GM18526 (cell line): Measurements from ENCODE around the gene TRIO.

Experiments used
- POLR2A ChIP-seq: IDR thresholded peaks from 3 replicates; pipeline ENCODE4 v1.6.1; 2011; ENCODE audit not compliant: insufficient read length; ENCODE audit errors: extremely low read depth

TRIO gene

DNA sequence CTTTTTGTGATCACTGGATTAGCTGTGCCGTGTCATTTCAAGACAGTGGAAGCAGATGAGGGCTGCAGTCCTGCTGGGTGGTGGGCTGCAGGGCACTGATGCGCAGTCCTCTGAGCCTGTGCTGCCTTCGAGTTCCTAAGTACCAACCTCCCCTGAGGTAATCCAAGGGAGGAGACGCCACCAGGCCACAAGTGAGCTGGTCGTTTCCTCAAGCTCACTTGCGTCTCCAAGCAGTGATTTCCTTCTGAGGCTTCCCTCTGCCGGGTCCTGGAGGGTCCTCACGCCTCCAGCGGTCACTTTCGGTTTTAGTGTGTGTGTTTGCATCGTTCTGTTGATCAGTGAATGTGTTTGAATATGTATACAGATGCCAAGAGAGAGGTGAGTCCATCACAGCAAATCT lies 115.7 kb downstream of the TRIO start:
- TF ChIP-seq POLR2A, result no peak

DNA sequence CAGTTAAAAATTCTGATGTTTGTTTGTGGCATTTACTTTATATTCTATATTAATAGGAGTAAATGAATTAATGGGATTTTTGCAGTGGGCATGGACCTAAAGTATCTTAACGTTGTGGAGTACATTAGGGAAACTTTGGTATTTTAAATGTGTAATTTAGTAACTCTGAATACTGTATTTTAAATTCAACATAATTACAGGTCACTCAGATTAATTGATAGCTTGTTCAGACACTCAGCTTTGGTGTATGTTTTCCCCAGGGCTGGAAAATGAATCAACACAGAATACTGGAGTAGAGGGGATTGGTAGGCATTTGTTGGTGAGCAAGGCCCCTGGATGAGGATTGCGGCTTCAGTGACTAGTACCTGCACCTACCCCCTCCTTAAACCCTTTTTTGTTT lies 117.5 kb downstream of the TRIO start:
- no peak for TF ChIP-seq POLR2A

DNA sequence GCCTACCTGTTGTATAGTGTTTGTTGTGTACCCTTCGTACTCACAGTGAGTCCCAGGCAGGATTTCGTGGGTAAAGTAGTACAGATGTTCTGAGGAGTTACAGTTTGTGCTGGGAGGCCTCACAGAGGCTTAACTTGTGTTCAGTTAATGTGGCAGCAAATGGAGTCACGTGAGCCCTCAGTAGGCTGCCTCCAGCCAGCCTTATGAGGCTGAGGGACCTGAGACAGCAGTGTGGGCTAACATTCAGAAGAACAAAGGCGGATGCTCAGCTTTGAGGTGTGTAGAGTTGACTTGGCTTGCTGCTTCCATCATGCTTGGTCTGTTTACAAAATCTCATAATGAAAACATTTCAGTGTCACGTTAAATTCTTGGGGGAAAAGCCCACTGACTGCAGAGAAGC lies 118.1 kb downstream of the TRIO start:
- no peak for TF ChIP-seq POLR2A

DNA sequence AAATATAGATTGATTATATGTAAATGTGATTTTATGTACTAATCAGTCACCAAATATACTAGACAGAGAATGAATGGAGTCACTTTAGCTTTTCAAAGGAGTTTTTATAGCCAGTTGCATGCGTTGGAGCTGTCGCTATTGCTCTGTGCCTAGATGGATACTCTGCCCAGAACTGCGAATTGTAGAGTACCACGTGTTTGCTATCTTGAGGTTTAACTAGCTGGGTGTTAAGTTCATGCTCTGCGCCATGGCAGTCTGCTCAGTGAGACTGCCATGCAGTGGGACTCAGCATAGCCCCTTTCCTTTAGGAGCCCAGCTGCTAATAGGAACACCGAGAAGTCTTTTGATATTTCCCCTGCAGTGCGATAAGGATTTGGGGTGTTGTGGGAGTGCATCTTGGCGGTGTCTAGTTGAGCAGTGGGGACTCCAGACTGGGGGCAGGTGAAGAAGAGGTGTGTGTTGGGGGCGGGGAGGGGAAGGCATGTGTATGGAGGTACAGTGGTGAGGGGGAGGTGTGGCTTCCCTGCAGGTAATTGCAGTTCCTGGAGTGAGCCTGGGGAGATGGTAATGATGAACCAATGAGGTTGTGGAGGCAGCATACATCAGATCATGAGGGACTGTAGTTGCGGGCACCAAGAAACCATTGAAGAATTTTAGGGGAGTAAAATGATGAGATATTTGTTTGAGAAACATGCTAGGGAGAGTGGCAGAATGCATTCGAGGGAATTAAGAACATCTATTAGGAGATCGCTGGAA lies 118.9 kb downstream of the TRIO start:
- TF ChIP-seq POLR2A, result no peak

DNA sequence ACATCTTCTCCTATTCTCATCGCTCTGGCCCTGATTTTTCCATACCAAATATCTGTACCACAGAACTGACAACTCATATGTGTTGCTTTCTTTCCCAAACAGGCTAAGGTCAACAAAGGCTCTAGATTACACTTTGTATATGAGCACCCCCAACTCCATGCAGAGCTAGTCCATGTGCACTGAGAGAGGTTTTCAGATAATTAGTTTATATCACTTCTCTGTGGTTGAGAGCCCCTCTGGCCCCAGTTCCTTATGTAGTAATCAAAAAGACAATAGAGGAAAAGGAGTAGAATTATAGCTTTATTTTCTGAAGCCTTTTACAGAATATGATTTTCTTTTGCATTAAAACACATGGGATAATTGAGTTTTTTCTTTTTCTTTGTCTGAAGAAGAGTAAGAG lies 120.0 kb downstream of the TRIO start:
- TF ChIP-seq POLR2A, result no peak

DNA sequence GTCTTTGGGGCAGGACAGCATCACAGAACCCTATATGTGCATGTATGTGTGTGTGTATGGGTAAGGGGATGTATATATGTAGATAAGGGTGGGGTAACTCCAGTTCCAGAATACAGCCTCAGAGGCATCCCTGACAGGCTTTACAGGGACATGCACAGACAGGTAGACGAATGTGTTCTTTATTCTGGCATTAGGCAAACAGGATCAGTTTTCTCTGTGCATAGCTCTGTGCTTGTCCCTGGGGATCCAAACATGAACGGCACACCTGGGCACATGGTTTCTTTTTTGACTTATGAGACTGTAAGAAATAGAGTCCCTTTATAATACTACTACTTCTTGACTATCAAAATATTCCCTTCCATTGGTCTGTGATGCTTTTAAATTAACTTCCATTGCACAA lies 120.6 kb downstream of the TRIO start:
- TF ChIP-seq POLR2A, result no peak

DNA sequence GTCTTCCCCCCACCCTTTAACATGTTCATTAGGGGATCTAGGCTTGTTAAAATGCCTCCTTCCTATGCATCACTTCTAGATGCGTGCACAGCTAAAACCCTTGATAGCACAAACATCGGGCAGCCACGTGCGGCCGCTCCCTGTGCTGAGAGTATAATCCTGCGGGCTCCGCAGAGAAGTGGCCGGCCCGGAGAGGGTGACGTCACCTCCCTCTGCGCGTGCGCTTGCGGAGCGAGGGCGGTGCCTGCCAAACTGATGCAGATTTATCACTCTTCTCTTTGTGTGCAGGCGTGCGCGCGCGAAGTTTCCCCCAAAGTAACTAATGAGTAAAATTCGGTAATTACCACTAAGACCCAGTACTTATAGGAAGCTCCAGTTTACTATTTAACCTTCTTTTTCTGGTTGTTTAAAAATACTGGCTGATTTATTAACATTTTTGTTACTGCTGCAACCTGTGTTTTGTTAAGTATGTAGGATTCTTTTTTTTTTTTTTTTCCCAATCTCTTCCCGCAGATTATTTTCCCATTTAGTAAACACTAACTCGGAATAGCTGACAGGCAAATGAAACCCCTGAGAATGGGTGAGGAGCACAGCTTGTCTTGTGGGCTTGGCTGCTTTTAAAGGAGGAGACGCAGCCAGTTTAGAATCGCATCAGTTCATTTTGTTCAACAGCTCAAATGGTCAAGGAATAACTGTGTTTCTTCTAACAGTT lies 121.6 kb downstream of the TRIO start:
- TF ChIP-seq POLR2A, result peak; percentile 65

DNA sequence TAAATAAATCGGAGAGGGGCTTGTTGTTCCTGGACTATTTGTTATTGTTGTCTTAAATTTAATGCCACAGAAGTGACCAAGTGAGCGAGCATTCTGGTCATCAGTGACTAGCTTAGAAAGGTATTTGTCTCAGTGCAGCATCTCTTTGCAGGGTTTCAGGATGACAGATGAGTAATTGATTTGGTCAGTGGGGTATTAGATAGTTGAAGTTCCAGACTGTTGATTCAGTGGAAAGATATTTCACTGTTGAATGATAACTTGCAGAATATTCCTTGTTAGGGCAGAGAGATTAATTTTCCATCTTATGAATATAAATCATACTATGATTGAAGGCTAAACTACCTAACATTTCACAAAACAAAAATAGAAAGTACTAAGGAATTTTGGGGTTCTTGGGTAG lies 122.4 kb downstream of the TRIO start:
- TF ChIP-seq POLR2A, result no peak

DNA sequence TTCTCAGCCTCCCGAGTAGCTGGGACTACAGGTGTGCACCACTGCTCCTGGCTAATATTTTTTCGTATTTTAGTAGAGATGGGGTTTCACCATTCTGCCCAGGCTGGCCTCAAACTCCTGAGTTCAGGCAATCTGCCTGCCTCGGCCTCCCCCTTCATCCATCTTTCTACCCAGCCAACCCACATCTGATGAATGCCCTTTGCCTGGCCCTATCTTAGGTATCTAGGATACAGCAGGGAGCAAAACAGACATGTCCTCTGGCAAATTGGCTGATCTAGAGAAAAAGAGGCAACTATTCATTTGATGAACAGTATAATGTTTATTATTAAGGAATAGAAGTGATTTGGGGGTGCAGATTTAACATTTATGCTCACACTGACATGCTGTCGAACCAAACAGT lies 123.0 kb downstream of the TRIO start:
- no peak for TF ChIP-seq POLR2A

DNA sequence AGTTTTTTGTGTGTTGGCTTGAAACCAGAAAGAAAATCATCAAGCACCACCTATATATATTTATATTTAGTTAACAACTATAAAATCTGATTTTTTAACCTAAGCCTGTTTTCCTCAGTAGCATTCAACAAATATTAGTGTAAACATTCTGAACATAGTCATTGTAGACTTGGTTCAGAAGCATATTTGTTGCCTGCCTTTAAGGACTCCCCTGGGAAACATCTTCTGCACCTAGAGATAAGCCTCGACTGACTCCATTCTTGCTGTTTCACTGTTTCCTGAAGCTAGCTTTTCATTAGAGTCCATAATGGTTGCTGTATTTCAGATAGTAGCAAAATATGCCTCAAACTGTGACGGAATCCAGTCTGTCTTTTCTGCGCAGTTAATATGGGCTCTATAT lies 123.5 kb downstream of the TRIO start:
- TF ChIP-seq POLR2A, result no peak

DNA sequence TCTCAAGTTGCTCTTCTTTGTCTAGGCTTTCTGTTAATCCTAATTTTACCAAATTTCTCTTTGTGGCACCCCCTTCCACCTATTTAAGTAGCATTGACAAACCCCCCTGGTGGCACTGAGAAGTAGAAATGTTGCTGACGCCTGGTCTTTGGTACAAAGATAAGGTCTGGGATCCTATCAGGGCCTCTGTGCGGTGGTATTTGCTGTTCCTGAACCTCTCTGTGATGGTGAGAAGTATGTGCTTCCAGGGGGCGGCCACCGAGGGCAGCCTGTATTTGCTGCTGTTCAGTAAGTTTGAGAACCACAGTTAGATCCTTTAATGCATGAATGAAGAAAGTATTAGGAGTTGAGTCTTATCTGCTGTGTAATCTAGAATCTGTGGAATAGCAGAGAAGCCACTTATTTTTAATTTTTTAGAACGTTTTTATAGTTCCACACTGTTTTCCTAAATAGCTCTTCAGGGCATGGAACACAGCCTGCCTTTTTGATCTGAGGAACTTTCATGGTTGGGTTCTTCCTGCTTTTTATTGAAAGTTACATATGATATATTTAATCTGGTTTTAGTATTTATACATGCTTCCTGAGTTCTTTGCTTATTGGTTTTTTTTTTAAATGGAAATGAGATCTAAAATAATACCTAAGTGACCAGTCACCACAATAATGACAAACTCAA lies 124.2 kb downstream of the TRIO start:
- no peak for TF ChIP-seq POLR2A

DNA sequence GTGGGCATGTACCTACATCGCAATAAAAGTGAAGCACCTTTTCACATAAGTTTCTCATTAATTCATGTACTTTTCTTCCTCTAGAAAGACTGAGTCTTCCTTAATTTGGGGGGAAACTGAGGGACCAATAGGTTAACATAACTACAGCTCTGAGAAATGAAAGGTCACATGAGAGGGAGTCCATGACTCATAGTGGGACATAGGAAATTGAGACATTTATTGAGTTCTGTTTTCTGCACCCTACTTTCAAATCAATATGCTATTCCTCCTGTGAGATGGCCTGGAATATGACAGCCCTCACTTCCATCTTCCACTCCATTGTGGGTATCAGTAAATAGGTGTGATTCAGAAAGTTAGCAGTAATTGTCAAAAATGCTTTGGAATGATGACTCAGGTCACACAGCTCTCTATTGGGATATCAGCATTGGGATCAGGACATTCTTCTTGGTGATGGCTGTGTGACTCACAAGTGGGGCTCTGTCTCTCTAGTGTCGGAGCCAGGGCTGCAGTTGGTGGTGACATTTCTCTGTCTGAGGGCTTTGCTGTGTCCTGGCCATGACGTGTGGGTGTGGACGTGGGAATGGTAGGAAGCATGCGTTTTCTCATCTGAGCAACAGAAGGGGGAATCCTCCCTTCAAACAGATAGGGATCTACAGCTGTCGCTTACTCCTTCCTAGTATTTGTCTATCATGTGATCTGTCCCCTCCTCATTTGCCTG lies 125.0 kb downstream of the TRIO start:
- no peak for TF ChIP-seq POLR2A

DNA sequence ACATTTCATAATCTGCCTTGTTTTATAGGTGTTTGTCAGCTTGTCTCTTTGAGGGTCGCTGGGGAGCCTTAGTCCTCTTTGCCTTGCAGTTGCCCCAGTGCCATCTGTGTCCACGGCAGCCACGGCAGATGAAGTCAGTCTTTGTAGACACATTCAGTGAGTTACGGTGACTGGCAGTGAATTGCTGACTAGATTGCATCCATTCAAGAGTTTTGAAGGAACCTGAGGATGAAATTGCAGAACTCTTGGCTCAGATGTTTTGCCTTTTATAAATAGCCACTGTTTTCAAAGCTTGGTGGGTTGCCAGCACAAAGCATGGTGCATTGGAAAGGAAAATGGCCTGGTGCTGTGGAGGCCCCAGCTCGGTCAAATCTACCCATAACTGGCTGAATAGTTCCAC lies 125.6 kb downstream of the TRIO start:
- TF ChIP-seq POLR2A, result no peak

DNA sequence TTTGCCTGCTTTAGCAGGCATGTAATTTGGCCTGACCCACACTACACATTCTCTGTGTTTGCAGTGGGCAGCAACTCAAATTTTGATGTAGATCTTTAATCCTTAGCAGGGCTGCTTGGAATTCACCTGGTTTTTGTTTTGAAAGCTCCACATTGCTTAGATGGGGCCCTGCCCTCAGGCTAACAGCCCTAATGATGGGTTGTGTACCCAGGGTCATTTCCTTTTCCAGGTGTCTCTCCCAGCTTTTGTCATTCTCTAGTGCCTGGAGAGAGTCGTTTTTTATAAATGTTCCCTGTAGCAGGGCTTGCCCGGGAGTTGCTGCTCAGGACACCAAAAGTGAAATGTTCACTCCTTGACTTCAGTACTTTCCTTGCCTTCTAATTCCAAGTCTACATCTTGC lies 126.3 kb downstream of the TRIO start:
- TF ChIP-seq POLR2A, result no peak

DNA sequence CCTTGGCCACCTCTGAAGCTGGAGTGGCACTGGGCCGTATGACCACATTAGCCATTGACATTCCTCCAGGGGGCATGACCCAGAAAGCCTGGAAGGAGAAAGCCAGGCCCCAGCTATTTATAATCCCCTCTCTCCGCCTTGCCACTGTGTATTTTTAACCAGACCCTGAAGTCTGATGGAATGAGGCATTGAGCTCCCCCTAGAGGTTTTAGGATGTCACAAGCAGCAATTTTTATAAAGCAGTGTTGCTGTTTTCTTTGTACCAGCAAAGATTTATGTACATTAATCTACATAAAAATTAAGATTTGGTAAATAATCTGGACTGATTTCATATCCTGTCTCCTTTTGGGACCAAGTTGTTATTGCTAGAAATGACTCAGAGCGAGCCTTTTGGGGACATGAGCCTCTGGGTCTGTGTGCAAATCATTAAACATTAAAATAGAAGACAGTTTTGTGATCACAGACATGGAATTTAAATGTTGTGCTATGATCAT lies 127.1 kb downstream of the TRIO start:
- no peak for TF ChIP-seq POLR2A

DNA sequence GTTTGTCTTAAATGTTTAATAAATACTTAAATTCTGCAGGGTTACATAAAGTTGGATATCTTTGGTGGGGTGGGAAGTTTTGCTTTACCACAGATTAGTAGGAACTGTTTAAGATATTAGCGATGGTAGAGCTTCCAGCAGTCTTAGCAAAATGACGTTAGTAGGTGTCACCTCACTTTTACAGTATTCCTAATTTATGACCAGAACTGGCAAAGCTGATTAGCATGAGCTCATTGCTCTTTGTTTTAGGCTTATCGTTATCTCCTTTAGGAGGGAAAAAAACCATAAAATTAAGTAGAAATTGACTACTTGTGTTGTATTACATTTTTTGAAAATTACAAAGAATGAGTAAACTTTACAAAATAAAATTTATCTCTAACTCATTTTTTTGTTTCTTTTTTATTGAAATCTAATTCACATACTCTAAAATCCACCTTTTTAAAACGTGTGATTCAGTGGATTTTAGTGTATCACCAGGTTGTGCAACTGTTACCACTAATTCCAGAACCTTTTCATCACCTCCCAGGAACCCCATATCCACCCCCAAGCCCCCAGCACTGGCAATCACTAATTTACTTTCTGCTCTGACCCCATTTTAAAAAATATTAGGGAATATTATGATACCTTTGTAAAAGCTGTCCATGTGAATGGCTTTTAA lies 129.5 kb downstream of the TRIO start:
- TF ChIP-seq POLR2A, result no peak
